ENCODE data around the gene OR10W1. TPM values are rescaled to one million over a fixed set of nuclear protein-coding genes. Genes with fewer than 3 reads are reported as not detected.

OR10W1 gene
- total RNA-seq, 1 donor = not detected

GRCh38 chr11:58276151-58276550, 8.1 kb upstream of the OR10W1 start:
- no peak for DNase-seq (ENCODE audit: low read depth)
- no peak overlapping the region for H3K4me3 ChIP-seq (ENCODE audit: low read depth, low read length)
- TF ChIP-seq, protein P1, sequence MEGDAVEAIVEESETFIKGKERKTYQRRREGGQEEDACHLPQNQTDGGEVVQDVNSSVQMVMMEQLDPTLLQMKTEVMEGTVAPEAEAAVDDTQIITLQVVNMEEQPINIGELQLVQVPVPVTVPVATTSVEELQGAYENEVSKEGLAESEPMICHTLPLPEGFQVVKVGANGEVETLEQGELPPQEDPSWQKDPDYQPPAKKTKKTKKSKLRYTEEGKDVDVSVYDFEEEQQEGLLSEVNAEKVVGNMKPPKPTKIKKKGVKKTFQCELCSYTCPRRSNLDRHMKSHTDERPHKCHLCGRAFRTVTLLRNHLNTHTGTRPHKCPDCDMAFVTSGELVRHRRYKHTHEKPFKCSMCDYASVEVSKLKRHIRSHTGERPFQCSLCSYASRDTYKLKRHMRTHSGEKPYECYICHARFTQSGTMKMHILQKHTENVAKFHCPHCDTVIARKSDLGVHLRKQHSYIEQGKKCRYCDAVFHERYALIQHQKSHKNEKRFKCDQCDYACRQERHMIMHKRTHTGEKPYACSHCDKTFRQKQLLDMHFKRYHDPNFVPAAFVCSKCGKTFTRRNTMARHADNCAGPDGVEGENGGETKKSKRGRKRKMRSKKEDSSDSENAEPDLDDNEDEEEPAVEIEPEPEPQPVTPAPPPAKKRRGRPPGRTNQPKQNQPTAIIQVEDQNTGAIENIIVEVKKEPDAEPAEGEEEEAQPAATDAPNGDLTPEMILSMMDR (IDR thresholded peaks at IDR 0.05; ENCODE audit: insufficient read depth, low read length) = no peak

DNA sequence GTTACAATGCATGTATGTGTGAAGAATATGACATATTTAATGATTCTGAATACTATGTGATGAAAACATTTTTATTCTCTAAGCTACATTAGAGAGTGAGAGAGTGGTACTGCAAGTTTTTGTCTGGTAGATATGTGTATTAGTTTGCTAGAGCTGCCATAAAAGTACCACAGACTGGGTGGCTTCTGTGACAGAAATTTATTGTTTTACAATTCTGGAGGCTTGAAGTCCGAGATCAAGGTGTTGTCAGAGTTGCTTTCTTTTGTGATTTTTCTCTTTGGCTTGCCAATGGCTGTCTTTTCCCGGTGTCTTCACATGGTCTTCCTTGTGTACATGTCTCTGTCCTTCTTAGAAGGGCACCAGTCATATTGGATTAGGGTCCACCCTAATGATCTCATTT, 6.9 kb upstream of the OR10W1 start:
- TF ChIP-seq, protein P1 (IDR thresholded peaks at IDR 0.05; ENCODE audit: insufficient read depth, low read length) = no peak
- no peak overlapping the region for H3K4me3 ChIP-seq (ENCODE audit: low read depth, low read length)
- DNase-seq (ENCODE audit: low read depth) = no peak

- no peak for DNase-seq (ENCODE audit: low read depth)
- TF ChIP-seq, protein P1 (IDR thresholded peaks at IDR 0.05; ENCODE audit: insufficient read depth, low read length) = no peak
- no peak overlapping the region for H3K4me3 ChIP-seq (ENCODE audit: low read depth, low read length)
Observed at GRCh38 chr11:58259983-58260382, 8.1 kb downstream of the OR10W1 start.

GRCh38 chr11:58254936-58255335, 13.1 kb downstream of the OR10W1 start:
- no peak for DNase-seq (ENCODE audit: low read depth)
- H3K4me3 ChIP-seq (ENCODE audit: low read depth, low read length) = no peak overlapping the region
- TF ChIP-seq, protein P1 (IDR thresholded peaks at IDR 0.05; ENCODE audit: insufficient read depth, low read length) = no peak

GRCh38 chr11:58243954-58244353, 24.1 kb downstream of the OR10W1 start:
- TF ChIP-seq, protein P1 (IDR thresholded peaks at IDR 0.05; ENCODE audit: insufficient read depth, low read length) = no peak
- H3K4me3 ChIP-seq (ENCODE audit: low read depth, low read length) = no peak overlapping the region
- no peak for DNase-seq (ENCODE audit: low read depth)

DNA sequence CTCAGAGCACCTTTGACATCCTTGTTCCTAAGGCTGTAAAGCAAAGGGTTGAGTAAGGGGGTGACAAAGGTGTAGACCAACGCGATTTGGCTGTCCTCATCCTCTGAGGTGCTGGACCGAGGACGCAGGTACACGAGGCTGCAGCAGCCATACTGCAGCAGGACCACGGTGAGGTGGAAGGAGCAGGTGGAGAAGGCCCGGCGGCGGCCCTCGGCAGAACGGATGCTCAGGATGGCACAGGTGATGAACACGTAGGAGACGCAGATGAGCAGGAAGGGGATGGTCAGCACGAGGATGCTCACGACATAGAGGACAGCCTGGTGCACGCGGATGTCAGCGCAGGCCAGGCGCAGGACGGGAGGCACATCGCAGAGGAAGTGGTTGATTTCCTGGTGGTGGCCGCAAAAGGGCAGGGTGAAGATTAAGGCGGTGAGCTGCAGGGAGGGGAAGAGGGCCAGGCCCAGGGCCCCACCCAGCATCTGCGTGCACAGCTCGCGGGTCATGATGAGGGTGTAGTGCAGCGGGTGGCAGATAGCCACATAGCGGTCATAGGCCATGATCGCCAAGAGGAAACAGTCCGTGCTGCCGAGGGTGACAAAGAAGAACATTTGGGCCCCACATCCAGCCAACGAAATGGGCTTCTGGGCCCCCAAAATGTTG, 40.0 kb downstream of the OR10W1 start:
- DNase-seq (ENCODE audit: low read depth) = no peak
- H3K4me3 ChIP-seq (ENCODE audit: low read depth, low read length) = no peak overlapping the region
- TF ChIP-seq, protein P1 (IDR thresholded peaks at IDR 0.05; ENCODE audit: insufficient read depth, low read length) = no peak

DNA sequence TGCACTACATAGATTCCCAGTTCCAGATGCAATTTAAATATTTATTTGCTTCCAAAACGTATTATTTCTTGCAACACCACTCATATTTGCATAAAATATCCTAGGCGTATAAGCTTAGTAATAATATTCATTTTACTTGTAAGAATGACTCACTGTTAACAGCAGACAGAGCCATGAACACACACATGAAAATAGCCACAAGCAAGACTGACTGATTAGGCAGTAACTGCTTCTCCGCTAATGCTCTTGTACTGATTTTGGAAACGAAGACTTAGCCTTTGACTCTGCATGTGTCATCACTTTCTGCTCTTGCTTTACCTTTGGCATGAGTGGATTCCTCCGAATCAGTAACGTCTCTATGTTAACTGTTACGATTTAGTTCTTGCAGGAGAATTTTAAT, 45.3 kb downstream of the OR10W1 start:
- TF ChIP-seq, protein P1 (IDR thresholded peaks at IDR 0.05; ENCODE audit: insufficient read depth, low read length) = no peak
- DNase-seq (ENCODE audit: low read depth) = no peak
- no peak overlapping the region for H3K4me3 ChIP-seq (ENCODE audit: low read depth, low read length)
